Hematopoietic multipotent progenitor cell treated with erythropoietin and hydrocortisone succinate and interleukin-3 and kit ligand, for 15 days (in vitro differentiated cells): ENCODE results near the gene HIPK2.

Source experiments
- DNase-seq: peaks from one replicate; pipeline ENCODE4 v3.0.0-alpha.2; 2015; ENCODE audit warnings: low spot score

The HIPK2 gene

GRCh38 chr7:139588632-139589031, 189.2 kb downstream of the HIPK2 start:
- DNase-seq, result no peak

GRCh38 chr7:139587535-139587934, 190.3 kb downstream of the HIPK2 start:
- no peak for DNase-seq

GRCh38 chr7:139586286-139586685, 191.5 kb downstream of the HIPK2 start:
- DNase-seq, result no peak

- DNase-seq, result no peak
These were observed 192.8 kb downstream of the HIPK2 start for GRCh38 chr7:139585042-139585441.

- DNase-seq, result no peak
These were observed 193.8 kb downstream of the HIPK2 start for GRCh38 chr7:139583826-139584553.

- DNase-seq, result no peak
These were observed 195.1 kb downstream of the HIPK2 start for GRCh38 chr7:139582671-139583155.

- DNase-seq, result no peak
These were observed 195.6 kb downstream of the HIPK2 start for GRCh38 chr7:139582130-139582650.

- DNase-seq, result no peak
These were observed 197.4 kb downstream of the HIPK2 start for GRCh38 chr7:139580435-139580834.

- DNase-seq, result no peak
These were observed 201.4 kb downstream of the HIPK2 start for GRCh38 chr7:139576179-139576973.

- no peak for DNase-seq
These were observed 202.5 kb downstream of the HIPK2 start for GRCh38 chr7:139575338-139575680.

GRCh38 chr7:139574618-139575337, 203.0 kb downstream of the HIPK2 start:
- DNase-seq, result no peak

GRCh38 chr7:139573871-139574270, 203.9 kb downstream of the HIPK2 start:
- no peak for DNase-seq

GRCh38 chr7:139572704-139573385, 205.0 kb downstream of the HIPK2 start:
- no peak for DNase-seq

- no peak for DNase-seq
These were observed 205.7 kb downstream of the HIPK2 start for GRCh38 chr7:139572071-139572470.

- no peak for DNase-seq
These were observed 206.1 kb downstream of the HIPK2 start for GRCh38 chr7:139571651-139572050.

GRCh38 chr7:139571190-139571589, 206.6 kb downstream of the HIPK2 start:
- DNase-seq, result no peak

GRCh38 chr7:139570626-139571025, 207.2 kb downstream of the HIPK2 start:
- DNase-seq, result no peak

- no peak for DNase-seq
These were observed 207.7 kb downstream of the HIPK2 start for GRCh38 chr7:139570119-139570518.

GRCh38 chr7:139568813-139569490, 208.8 kb downstream of the HIPK2 start:
- no peak for DNase-seq

GRCh38 chr7:139568346-139568675, 209.5 kb downstream of the HIPK2 start:
- no peak for DNase-seq

GRCh38 chr7:139567647-139568345, 210.0 kb downstream of the HIPK2 start:
- DNase-seq, result no peak
